Stomach smooth muscle (tissue), 2 donors: ENCODE results near the gene LRRC3C.
A peak's percentile ranks its signal among the peaks of the same experiment; 100 is the strongest.
"Not testable (repeated sequence)": the region's sequence is repeated elsewhere in the genome, so short reads cannot be mapped to it uniquely, and the experiment has no call there.

Experiments
- H3K27ac ChIP-seq: one replicate; pipeline ENCODE4 v1.7.0; 2013; ENCODE audit warnings: mild to moderate bottlenecking, low read length, inconsistent platforms
- H3K27me3 ChIP-seq, 2 donors: one replicate each; pipeline ENCODE4 v1.7.0; 2013; ENCODE audit warnings: low read length in 2 of 2; ENCODE audit not compliant: insufficient read depth in 2 of 2, control insufficient read depth in 1 of 2
- H3K36me3 ChIP-seq, 2 donors: one replicate each; pipeline ENCODE4 v1.7.0; 2013; ENCODE audit warnings: low read length in 2 of 2; ENCODE audit not compliant: control insufficient read depth in 2 of 2, insufficient read depth in 2 of 2
- H3K4me1 ChIP-seq: one replicate; pipeline ENCODE4 v1.7.0; 2013; ENCODE audit warnings: low read length; ENCODE audit not compliant: control insufficient read depth, insufficient read depth
- H3K4me3 ChIP-seq, 2 donors: one replicate each; pipeline ENCODE4 v1.7.0; 2013; ENCODE audit warnings: low read length in 2 of 2
- H3K9ac ChIP-seq, 2 donors: one replicate each; pipeline ENCODE4 v1.7.0; 2013; ENCODE audit warnings: low read length in 2 of 2, mild to moderate bottlenecking in 1 of 2
- H3K9me3 ChIP-seq, 2 donors: one replicate each; pipeline ENCODE4 v1.7.0; 2013; ENCODE audit warnings: low read length in 2 of 2; ENCODE audit not compliant: control insufficient read depth in 2 of 2
- donor health status: healthy.
- donor health status: Pancreatic carcinoma.

The LRRC3C gene

DNA sequence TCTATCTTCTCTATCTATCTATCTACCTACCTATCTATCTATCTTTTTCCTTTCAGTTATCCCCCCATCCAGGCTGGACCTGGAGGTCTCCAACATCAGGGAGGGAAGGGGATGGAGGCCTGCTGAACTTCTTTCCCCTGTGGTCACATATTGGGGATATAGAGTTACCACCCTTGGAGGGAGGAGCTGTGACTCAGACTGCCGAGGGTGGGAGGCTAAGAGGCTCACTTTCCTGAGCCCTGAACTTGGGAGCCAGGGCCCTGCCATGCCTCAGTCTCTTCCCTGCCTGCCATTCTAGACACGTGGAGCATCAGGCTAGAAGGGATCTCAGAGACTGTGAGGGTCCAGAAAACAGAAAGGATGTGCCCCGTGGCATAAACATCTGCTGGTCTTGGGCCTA lies 8.4 kb downstream of the LRRC3C start:
- no peaks in the 10 kb centered on the region for H3K9me3 ChIP-seq
- H3K4me1 ChIP-seq: peaks cover 6% of the 10 kb centered on the region
- no peak overlapping the region for H3K27ac ChIP-seq
- no peak overlapping the region for H3K9ac ChIP-seq
- H3K27me3 ChIP-seq: peaks cover 0 to 3% of the 10 kb centered on the region in 2 donors
- H3K4me3 ChIP-seq: no peak overlapping the region
- H3K36me3 ChIP-seq: no peaks in the 10 kb centered on the region

DNA sequence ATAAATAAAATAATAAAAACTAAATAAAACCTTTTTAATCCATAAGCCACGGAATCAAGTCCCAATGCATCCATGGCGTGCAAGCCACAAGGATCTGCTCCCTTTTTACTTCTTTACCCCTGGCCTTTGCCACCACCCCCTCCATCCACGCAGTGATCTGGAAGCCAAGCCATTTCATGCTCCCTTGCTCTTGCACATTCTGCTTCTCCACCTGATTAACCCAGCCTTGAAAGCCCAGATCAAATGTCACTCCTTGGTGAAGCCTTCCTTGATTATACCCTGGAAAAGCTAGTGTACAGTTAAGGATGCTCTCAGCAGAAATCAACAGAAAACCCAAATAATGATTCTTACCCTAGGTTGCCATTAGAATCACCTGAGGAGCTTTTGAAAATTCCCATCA lies 9.9 kb downstream of the LRRC3C start:
- H3K27ac ChIP-seq: no peak overlapping the region
- peaks cover 6% of the 10 kb centered on the region for H3K4me1 ChIP-seq
- peaks cover 4 to 6% of the 10 kb centered on the region in 2 donors for H3K27me3 ChIP-seq

DNA sequence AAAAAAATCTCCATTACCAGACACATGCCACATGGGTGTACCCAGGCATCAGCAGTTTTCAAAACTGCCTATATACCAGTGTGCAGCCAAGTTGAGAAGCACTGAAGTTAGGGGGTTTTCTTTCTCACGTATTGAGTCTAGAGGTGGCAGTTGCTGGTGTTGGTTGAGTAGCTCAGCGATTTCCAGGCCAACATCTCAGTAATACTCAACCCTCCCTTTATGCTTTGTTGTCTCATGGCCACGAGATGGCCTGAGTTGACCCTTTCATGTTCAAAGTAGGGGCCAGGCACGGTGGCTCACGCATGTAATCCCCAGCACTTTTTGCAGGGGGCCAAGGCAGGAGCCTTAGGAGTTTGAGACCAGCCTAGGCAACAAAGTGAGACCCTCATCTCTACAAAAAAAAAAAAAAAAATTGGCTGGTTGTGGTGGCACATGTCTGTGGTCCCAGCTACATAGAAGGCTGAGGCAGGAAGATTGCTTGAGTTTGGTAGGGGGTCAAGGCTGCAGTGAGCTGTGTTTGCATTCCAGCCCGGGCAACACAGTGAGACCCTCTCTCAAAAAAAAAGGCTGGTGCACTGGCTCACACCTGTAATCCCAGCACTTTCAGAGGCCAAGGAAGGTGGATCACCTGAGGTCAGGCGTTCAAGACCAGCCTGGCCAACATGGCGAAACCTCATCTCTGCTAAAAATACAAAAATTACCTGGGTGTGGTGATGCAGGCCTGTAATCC lies 10.8 kb downstream of the LRRC3C start:
- H3K36me3 ChIP-seq: no peaks in the 10 kb centered on the region
- peaks cover 4 to 10% of the 10 kb centered on the region in 2 donors for H3K27me3 ChIP-seq
- H3K4me1 ChIP-seq: peaks cover 6% of the 10 kb centered on the region
- no peak overlapping the region for H3K9ac ChIP-seq
- no peak overlapping the region for H3K27ac ChIP-seq
- H3K9me3 ChIP-seq: no peaks in the 10 kb centered on the region
- no peak overlapping the region for H3K4me3 ChIP-seq

More for the DNA sequence above, 9.9 kb downstream of the LRRC3C start:
- H3K4me3 ChIP-seq: no peak overlapping the region
- no peak overlapping the region for H3K9ac ChIP-seq
- H3K9me3 ChIP-seq: no peaks in the 10 kb centered on the region
- H3K36me3 ChIP-seq: no peaks in the 10 kb centered on the region

DNA sequence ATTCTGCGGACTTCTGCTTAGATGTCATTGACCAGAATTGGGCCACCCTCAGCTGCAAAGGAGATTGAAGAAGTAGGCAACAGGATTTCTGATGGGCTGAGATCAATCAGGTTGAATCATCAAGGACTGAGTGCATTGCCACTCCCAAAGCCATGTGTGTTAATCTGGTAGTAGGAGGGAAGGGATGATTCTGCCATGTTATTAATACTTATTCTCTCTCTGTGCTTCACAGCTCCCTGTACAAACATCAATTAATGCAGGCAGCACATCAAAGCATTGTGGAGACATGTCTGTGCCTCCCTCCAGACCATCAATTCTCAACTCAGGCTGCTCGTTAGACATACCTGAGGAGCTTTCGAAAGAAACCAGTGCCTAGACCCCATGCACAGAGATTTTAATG lies 11.6 kb downstream of the LRRC3C start:
- Histone ChIP-seq H3K4me3 (no peak overlapping the region), H3K9me3 (no peaks in the 10 kb centered on the region), H3K36me3 (no peaks in the 10 kb centered on the region), H3K4me1 (peaks cover 6% of the 10 kb centered on the region), H3K9ac (no peak overlapping the region), H3K27me3 (peaks cover 4 to 10% of the 10 kb centered on the region in 2 donors), H3K27ac (no peak overlapping the region)

DNA sequence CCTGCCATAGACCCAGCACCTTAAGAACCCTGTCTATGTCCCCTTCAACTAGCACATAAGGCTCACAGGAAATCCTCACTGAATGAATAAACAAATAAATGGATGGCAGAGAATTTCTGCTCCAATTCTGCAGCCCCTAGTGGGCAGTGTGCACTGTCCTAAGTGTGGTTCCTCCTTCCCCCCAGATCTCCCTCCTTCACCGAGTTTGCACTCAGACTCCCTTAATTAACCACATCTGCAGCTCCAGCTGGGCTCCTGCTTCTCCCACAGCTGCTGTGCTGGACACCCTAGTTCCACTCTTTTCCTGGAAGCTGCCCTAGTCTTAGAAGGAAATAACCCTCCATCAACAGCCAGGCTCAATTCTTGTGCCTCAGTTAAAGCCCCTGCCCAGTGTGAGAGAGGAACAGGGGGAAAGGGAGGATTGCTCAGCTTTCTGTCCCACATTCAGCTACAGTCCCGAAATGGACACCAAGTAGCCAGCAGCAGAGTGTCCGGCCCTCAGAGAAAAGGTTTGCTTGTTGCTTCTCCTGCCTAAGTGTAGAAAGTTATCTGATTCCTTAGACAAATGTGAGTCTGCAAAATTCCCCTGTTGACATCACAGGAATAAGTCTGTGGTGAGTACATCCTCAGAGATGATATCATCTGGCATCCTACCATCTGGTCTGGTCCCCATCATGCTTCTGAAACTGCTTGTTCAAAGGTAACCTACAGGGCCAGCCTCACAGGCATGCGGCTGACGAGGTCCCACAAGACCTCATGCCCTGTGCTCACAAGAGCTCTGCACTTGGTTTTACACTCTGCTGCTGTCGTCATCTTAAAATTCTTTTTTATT lies 12.3 kb downstream of the LRRC3C start:
- Histone ChIP-seq H3K36me3 (no peaks in the 10 kb centered on the region), H3K4me3 (no peak overlapping the region), H3K9ac (no peak overlapping the region), H3K9me3 (no peaks in the 10 kb centered on the region), H3K27me3 (peaks cover 4 to 10% of the 10 kb centered on the region in 2 donors), H3K27ac (peak overlapping the region; percentile 11), H3K4me1 (peaks cover 6% of the 10 kb centered on the region)

DNA sequence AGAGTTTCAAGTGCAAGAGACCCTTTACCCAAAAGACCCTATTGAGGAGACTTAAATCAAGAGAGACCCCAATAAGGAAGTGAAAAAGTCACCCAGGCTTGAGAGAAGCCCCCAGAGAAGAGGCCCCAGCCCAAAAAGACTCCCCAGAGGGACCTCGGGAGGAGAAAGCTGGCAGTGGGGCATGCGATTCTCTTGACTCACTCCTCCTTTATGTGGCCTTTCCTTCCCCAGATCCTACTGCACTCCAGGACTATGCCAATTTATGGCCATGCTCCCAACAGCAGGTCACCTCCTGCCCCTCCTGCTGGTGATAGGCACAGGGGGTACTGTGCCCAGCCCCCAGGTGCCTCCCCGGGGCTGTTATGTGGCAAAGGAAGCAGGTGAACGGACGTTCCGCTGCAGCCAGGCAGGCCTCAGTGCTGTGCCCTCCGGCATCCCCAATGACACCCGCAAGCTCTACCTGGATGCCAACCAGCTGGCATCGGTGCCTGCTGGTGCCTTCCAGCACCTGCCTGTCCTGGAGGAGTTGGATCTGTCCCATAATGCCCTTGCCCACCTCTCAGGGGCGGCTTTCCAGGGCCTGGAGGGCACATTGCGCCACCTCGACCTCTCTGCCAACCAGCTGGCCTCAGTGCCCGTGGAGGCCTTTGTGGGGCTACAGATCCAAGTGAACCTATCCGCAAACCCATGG lies 16.3 kb downstream of the LRRC3C start:
- Histone ChIP-seq H3K36me3 (no peaks in the 10 kb centered on the region), H3K9ac (no peak overlapping the region), H3K9me3 (no peaks in the 10 kb centered on the region), H3K4me1 (peaks cover 6% of the 10 kb centered on the region), H3K4me3 (no peak overlapping the region), H3K27me3 (peaks cover 4 to 10% of the 10 kb centered on the region in 2 donors), H3K27ac (no peak overlapping the region)

DNA sequence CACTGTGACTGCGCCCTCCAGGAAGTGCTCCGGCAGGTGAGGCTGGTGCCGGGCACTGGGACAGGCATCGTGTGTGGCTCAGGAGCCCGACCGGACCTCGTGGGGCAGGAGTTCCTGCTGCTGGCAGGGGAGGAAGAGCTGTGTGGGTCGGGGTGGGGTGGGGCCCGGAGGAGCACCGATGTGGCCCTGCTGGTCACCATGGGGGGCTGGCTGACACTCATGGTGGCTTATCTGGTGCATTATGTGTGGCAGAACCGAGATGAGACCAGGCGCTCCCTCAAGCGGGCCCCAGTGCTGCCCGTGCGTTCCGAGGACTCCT lies 16.8 kb downstream of the LRRC3C start:
- no peak overlapping the region for H3K9ac ChIP-seq
- H3K4me3 ChIP-seq: no peak overlapping the region
- peaks cover 6% of the 10 kb centered on the region for H3K4me1 ChIP-seq
- peaks cover 4 to 10% of the 10 kb centered on the region in 2 donors for H3K27me3 ChIP-seq
- no peak overlapping the region for H3K27ac ChIP-seq
- H3K9me3 ChIP-seq: no peaks in the 10 kb centered on the region
- H3K36me3 ChIP-seq: no peaks in the 10 kb centered on the region

DNA sequence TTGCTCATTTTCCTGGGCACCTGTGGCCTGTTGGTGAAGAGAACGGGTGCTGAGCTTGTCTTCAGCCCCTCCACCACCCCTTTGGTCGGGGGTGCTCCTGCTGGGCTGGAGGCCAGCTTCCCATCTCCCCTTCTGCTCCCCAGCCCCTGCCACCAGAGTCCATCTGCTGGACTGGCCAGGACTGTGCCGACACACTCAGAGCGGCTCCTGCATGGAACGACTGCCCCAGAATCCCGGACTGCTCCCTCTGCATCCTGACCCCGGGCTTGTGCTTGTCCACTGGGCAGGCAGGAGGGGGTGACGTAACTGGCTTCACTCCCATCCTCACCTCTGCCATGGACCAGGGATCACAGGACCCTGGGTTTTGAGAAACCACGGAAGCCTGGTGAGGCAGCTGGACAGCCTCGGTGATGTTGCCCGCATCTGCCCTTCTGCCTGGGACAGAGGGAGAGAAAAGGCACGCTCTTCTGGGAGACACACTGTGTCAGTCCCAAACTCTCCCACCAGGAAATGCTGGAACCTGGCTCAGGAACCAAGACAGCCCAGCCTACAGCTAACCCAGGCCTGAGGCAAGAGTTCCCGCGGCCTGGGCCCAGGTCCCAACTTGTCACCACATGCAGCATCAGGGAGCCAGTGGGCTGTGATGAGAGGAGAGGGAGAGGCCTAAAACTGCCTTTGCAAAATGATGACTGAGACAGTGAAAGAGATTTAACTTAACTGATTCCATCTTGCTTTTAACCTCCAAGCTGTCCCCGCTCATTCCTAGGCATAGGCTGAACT lies 19.2 kb downstream of the LRRC3C start:
- Histone ChIP-seq H3K9me3 (no peaks in the 10 kb centered on the region), H3K27me3 (peaks cover 0 to 4% of the 10 kb centered on the region in 2 donors), H3K4me1 (no peaks in the 10 kb centered on the region), H3K4me3 (no peak overlapping the region), H3K27ac (no peak overlapping the region), H3K36me3 (no peaks in the 10 kb centered on the region), H3K9ac (no peak overlapping the region)

DNA sequence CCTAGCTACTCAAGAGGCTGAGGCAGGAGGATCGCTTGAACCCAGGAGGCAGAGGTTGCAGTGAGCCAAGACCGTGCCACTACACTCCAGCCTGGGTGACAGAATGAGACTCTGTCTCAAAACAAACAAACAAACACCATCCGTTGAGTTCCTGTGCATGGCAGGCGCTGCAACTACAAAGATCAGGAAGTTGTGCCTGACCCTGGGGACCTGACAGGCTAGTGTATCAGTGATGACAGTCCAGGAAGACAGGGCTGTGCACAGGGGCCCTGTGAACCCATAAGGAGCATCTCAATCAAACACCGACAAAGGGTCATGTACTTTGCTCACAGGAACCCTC lies 20.9 kb downstream of the LRRC3C start:
- not testable (repeated sequence) for H3K27ac ChIP-seq

DNA sequence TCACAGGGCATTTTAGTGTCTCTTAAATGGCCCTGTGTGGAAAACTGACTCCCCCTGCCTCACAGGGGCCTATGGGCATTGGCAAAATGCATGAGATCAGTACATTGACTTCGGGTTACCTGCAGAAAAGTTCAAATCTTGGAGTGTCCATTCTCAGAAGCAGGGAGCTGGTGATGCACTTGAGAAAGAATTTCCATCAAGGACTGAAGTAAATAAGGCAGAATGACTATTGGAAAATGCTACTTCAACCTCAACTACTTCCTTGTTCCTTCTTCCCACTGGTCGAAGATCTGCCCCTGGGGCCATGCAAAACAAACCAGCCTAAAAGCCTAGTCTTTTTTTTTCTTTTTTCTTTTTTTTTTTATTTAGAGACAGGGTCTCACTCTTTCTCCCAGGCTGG lies 21.5 kb downstream of the LRRC3C start:
- Histone ChIP-seq H3K9me3 (no peaks in the 10 kb centered on the region), H3K4me1 (peaks cover 11% of the 10 kb centered on the region), H3K27me3 (no peaks in the 10 kb centered on the region), H3K36me3 (no peaks in the 10 kb centered on the region), H3K27ac (no peak overlapping the region), H3K4me3 (no peak overlapping the region), H3K9ac (no peak overlapping the region)

More for the DNA sequence above, 20.9 kb downstream of the LRRC3C start:
- not testable (repeated sequence) for H3K9ac ChIP-seq, H3K27me3 ChIP-seq, H3K4me1 ChIP-seq, H3K4me3 ChIP-seq, H3K9me3 ChIP-seq, H3K36me3 ChIP-seq
